NB4 (cell line): ENCODE measurements around the gene SH2D5.

ENCODE experiments used
- MAX ChIP-seq: IDR thresholded peaks from 2 replicates; pipeline ENCODE4 v1.6.1; 2011; ENCODE audit warnings: low read depth, low read length
- MYC ChIP-seq: IDR thresholded peaks from 2 replicates; pipeline ENCODE4 v1.6.1; 2011; ENCODE audit warnings: low read depth, low read length
- POLR2A ChIP-seq: IDR thresholded peaks from 2 replicates; pipeline ENCODE4 v1.6.1; 2011; ENCODE audit warnings: mild to moderate bottlenecking; ENCODE audit not compliant: insufficient read length; ENCODE audit errors: extremely low read depth
- TF ChIP-seq, protein P1 (sequence below): IDR thresholded peaks from one replicate; pipeline ENCODE4 v1.5.1; 2012; ENCODE audit warnings: low read depth, low read length

DNA sequence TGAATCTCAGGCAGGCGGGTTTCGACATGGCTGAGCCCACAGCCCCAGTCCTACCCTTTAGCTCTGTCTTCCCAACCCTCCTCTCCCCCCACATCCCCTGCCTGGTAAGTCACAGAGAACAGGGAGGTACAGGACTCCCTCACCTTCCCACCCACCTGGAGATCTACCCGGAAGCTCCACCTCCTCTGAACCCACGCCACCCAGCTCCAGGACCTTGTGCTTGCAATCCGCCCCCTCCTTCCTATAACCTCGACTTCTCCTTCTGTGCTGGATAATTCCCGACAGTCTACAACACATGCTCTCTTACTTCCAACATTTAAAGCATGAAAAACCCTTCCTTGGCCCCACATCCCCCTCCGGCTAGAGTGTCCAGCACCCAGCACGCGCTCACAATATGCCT is 37.0 kb downstream of the SH2D5 start:
- TF ChIP-seq, protein P1, sequence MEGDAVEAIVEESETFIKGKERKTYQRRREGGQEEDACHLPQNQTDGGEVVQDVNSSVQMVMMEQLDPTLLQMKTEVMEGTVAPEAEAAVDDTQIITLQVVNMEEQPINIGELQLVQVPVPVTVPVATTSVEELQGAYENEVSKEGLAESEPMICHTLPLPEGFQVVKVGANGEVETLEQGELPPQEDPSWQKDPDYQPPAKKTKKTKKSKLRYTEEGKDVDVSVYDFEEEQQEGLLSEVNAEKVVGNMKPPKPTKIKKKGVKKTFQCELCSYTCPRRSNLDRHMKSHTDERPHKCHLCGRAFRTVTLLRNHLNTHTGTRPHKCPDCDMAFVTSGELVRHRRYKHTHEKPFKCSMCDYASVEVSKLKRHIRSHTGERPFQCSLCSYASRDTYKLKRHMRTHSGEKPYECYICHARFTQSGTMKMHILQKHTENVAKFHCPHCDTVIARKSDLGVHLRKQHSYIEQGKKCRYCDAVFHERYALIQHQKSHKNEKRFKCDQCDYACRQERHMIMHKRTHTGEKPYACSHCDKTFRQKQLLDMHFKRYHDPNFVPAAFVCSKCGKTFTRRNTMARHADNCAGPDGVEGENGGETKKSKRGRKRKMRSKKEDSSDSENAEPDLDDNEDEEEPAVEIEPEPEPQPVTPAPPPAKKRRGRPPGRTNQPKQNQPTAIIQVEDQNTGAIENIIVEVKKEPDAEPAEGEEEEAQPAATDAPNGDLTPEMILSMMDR, result no peak
- TF ChIP-seq POLR2A (no peak), MYC (no peak), MAX (no peak)
